ENCODE measurements around the gene VAV2.

VAV2 gene

GRCh38 chr9:133797406-133798105 is 194.6 kb downstream of the VAV2 start:
- DNase-seq (ENCODE audit: low read depth in 2 of 2): no peak

GRCh38 chr9:133796562-133796961 is 195.6 kb downstream of the VAV2 start:
- DNase-seq (ENCODE audit: low read depth in 2 of 2): no peak

GRCh38 chr9:133795049-133795448 is 197.1 kb downstream of the VAV2 start:
- no peak for DNase-seq (ENCODE audit: low read depth in 2 of 2)

- DNase-seq (ENCODE audit: low read depth in 2 of 2): no peak
These were observed 197.9 kb downstream of the VAV2 start for GRCh38 chr9:133794016-133794760.

GRCh38 chr9:133793471-133793870 is 198.7 kb downstream of the VAV2 start:
- no peak for DNase-seq (ENCODE audit: low read depth in 2 of 2)

GRCh38 chr9:133792721-133793470 is 199.2 kb downstream of the VAV2 start:
- peak; percentile 20 to 23 for DNase-seq (ENCODE audit: low read depth in 2 of 2)

GRCh38 chr9:133791735-133792649 is 200.1 kb downstream of the VAV2 start:
- DNase-seq (ENCODE audit: low read depth in 2 of 2): no peak

- no peak for DNase-seq (ENCODE audit: low read depth in 2 of 2)
These were observed 201.1 kb downstream of the VAV2 start for GRCh38 chr9:133791069-133791468.

- DNase-seq (ENCODE audit: low read depth in 2 of 2): no peak
These were observed 202.3 kb downstream of the VAV2 start for GRCh38 chr9:133789778-133790177.

- DNase-seq (ENCODE audit: low read depth in 2 of 2): no peak
These were observed 203.1 kb downstream of the VAV2 start for GRCh38 chr9:133788819-133789717.

GRCh38 chr9:133788045-133788818 is 203.9 kb downstream of the VAV2 start:
- no peak for DNase-seq (ENCODE audit: low read depth in 2 of 2)

GRCh38 chr9:133787754-133788025 is 204.4 kb downstream of the VAV2 start:
- DNase-seq (ENCODE audit: low read depth in 2 of 2): peak; percentile 8 to 22

- DNase-seq (ENCODE audit: low read depth in 2 of 2): no peak
These were observed 205.0 kb downstream of the VAV2 start for GRCh38 chr9:133786907-133787753.

GRCh38 chr9:133786371-133786753 is 205.8 kb downstream of the VAV2 start:
- DNase-seq (ENCODE audit: low read depth in 2 of 2): no peak

GRCh38 chr9:133785753-133786370 is 206.3 kb downstream of the VAV2 start:
- no peak for DNase-seq (ENCODE audit: low read depth in 2 of 2)

- no peak for DNase-seq (ENCODE audit: low read depth in 2 of 2)
These were observed 207.2 kb downstream of the VAV2 start for GRCh38 chr9:133784731-133785561.

- DNase-seq (ENCODE audit: low read depth in 2 of 2): no peak
These were observed 208.8 kb downstream of the VAV2 start for GRCh38 chr9:133783331-133783731.

Data from stimulated activated CD8-positive, alpha-beta memory T cell treated with anti-CD3 and anti-CD28 coated beads, Interleukin-2, amount 100 ng/mL, for 48 hours (primary cell).